OCI-LY7 (cell line): ENCODE measurements around the gene KCNT1. TPM values are rescaled to one million over a fixed set of nuclear protein-coding genes. Genes with fewer than 3 reads are reported as not detected.

Experiments used
- BruUV-seq: library from RNA; stranded (reverse); fragments of 400-500 nt; replicated peaks from 2 replicates; lab custom pipeline; 2021; lab: Mats Ljungman, UMichigan
- CTCF ChIA-PET: fragments of 300-600 bp; sonication (Branson Sonifier 250); formaldehyde crosslinking; loops from one replicate; lab custom pipeline; 2022; ENCODE audit warnings: antibody characterized with exemption; ENCODE audit not compliant: unreplicated experiment; lab: Charles Lee
- POLR2A ChIA-PET: fragments of 300-600 bp; sonication (Branson Sonifier 250); formaldehyde crosslinking; loops from one replicate; lab custom pipeline; 2022; ENCODE audit warnings: antibody characterized with exemption; lab: Charles Lee
- DNase-seq: peaks from one replicate; pipeline ENCODE4 v3.0.0-alpha.2; 2015; ENCODE audit warnings: low spot score
- H2AFZ ChIP-seq: fragments of 200-600 bp; sonication (generic), shearing (Covaris generic); 2 replicates; pipeline ENCODE4 v1.6.1; 2014; ENCODE audit warnings: mild to moderate bottlenecking, antibody characterized with exemption, low read length, moderate library complexity
- H3K27ac ChIP-seq: fragments of 200-600 bp; sonication (generic); 2 replicates; pipeline ENCODE4 v1.5.1; 2014; ENCODE audit warnings: mixed run types, low read depth, mild to moderate bottlenecking, moderate library complexity, low read length, inconsistent platforms; ENCODE audit not compliant: poor library complexity, severe bottlenecking
- H3K36me3 ChIP-seq: fragments of 200-600 bp; sonication (generic); 2 replicates; pipeline ENCODE4 v1.6.1; 2014; ENCODE audit warnings: mild to moderate bottlenecking, antibody characterized with exemption, low read length, moderate library complexity, mixed read lengths; ENCODE audit not compliant: insufficient read depth
- H3K4me1 ChIP-seq: fragments of 200-600 bp; sonication (generic); 2 replicates; pipeline ENCODE4 v1.5.1; 2014; ENCODE audit warnings: mild to moderate bottlenecking, low read length; ENCODE audit not compliant: insufficient read depth, poor library complexity, severe bottlenecking
- H3K4me2 ChIP-seq: fragments of 200-600 bp; sonication (generic); 2 replicates; pipeline ENCODE4 v1.6.1; 2014; ENCODE audit warnings: mild to moderate bottlenecking, low read length
- H3K4me3 ChIP-seq: fragments of 200-600 bp; sonication (generic); 2 replicates; pipeline ENCODE4 v1.5.1; 2014; ENCODE audit warnings: mild to moderate bottlenecking, low read depth, low read length; ENCODE audit not compliant: poor library complexity, severe bottlenecking
- H3K79me2 ChIP-seq: fragments of 200-600 bp; sonication (generic); 2 replicates; pipeline ENCODE4 v1.6.1; 2016; ENCODE audit warnings: low read depth, mild to moderate bottlenecking, low read length, moderate library complexity, mixed read lengths; ENCODE audit not compliant: insufficient read depth
- H3K9me2 ChIP-seq: fragments of 200-600 bp; sonication (generic); 2 replicates; pipeline ENCODE4 v1.6.1; 2016; ENCODE audit warnings: mild to moderate bottlenecking, low read length, mixed read lengths; ENCODE audit not compliant: insufficient read depth
- H3K9me3 ChIP-seq: fragments of 200-600 bp; sonication (generic); 2 replicates; pipeline ENCODE4 v1.6.1; 2014; ENCODE audit warnings: mild to moderate bottlenecking, mixed run types, low read length, mixed read lengths
- H4K20me1 ChIP-seq: fragments of 200-600 bp; sonication (generic); 2 replicates; pipeline ENCODE4 v1.6.1; 2014; ENCODE audit warnings: mild to moderate bottlenecking, antibody characterized with exemption, low read length, moderate library complexity, mixed read lengths; ENCODE audit not compliant: insufficient read depth
- CTCF ChIP-seq: fragments of 200-600 bp; sonication (generic); conservative IDR thresholded peaks from 2 replicates; pipeline ENCODE4 v1.5.1; 2014; ENCODE audit warnings: mild to moderate bottlenecking, antibody characterized with exemption, low read length, moderate library complexity, mixed read lengths
- EZH2phosphoT487 ChIP-seq: fragments of 200-600 bp; sonication (generic); IDR thresholded peaks from 2 replicates; pipeline ENCODE4 v1.6.1; 2018; ENCODE audit warnings: low read depth, borderline replicate concordance, mild to moderate bottlenecking, mixed run types, antibody characterized with exemption, low read length, moderate library complexity, mixed read lengths
- intact Hi-C: fragments of 100-400 bp; cut with micrococcal nuclease; formaldehyde crosslinking; loops from one replicate; pipeline ENCODE4 v1.10.0; 2022; ENCODE audit not compliant: unreplicated experiment
- total RNA-seq, 2 experiments: library from RNA; depleted of rRNA in 1 of 2; stranded (reverse); fragments of >200 nt in 1 of 2; shearing (Covaris generic) in 1 of 2; gene quantifications; 2 replicates each; pipeline ENCODE4 v1.2.3, GENCODE V29; 2014 to 2022

Gene KCNT1
- total RNA-seq, 2 experiments from 2014 or later = not detected

GRCh38 chr9:135765416-135765815, 63.4 kb downstream of the KCNT1 start:
- H3K9me2 ChIP-seq = no peaks in the 10 kb centered on the region
- ChIA-PET POLR2A (no interaction called here), CTCF (no interaction called here)
- H3K27ac ChIP-seq = no peak overlapping the region
- no peaks in the 10 kb centered on the region for H3K36me3 ChIP-seq
- DNase-seq = no peak
- intact Hi-C loops = no loop called here
- H2AFZ ChIP-seq = no peak overlapping the region
- BruUV-seq = no TSS peak
- H4K20me1 ChIP-seq = no peaks in the 10 kb centered on the region
- TF ChIP-seq CTCF (no peak), EZH2phosphoT487 (no peak)
- H3K79me2 ChIP-seq = no peaks in the 10 kb centered on the region
- H3K4me2 ChIP-seq = no peak overlapping the region
- no peak overlapping the region for H3K4me3 ChIP-seq
- H3K9me3 ChIP-seq = no peaks in the 10 kb centered on the region
- no peaks in the 10 kb centered on the region for H3K4me1 ChIP-seq

- no peaks in the 10 kb centered on the region for H3K4me1 ChIP-seq
- no peak overlapping the region for H2AFZ ChIP-seq
- POLR2A ChIA-PET = no interaction called here
- H3K27ac ChIP-seq = no peak overlapping the region
- CTCF ChIA-PET = no interaction called here
- no peaks in the 10 kb centered on the region for H3K9me3 ChIP-seq
- no peak for TF ChIP-seq CTCF
- no peak for TF ChIP-seq EZH2phosphoT487
- no peak overlapping the region for H3K4me3 ChIP-seq
- no peak for DNase-seq
- no peak overlapping the region for H3K4me2 ChIP-seq
- no peaks in the 10 kb centered on the region for H3K79me2 ChIP-seq
- H3K9me2 ChIP-seq = no peaks in the 10 kb centered on the region
- H3K36me3 ChIP-seq = no peaks in the 10 kb centered on the region
- no TSS peak for BruUV-seq
- H4K20me1 ChIP-seq = no peaks in the 10 kb centered on the region
- intact Hi-C loops = no loop called here
Observed at GRCh38 chr9:135766251-135766650, 64.3 kb downstream of the KCNT1 start.

GRCh38 chr9:135766707-135767106, 64.7 kb downstream of the KCNT1 start:
- no peak for TF ChIP-seq CTCF
- no peaks in the 10 kb centered on the region for H3K79me2 ChIP-seq
- DNase-seq = no peak
- no peak overlapping the region for H3K27ac ChIP-seq
- H3K4me2 ChIP-seq = no peak overlapping the region
- no peaks in the 10 kb centered on the region for H3K36me3 ChIP-seq
- POLR2A ChIA-PET = no interaction called here
- H3K9me3 ChIP-seq = no peaks in the 10 kb centered on the region
- no peak overlapping the region for H2AFZ ChIP-seq
- H3K4me3 ChIP-seq = no peak overlapping the region
- CTCF ChIA-PET = no interaction called here
- no peaks in the 10 kb centered on the region for H3K9me2 ChIP-seq
- H3K4me1 ChIP-seq = no peaks in the 10 kb centered on the region
- no peaks in the 10 kb centered on the region for H4K20me1 ChIP-seq
- BruUV-seq = no TSS peak
- intact Hi-C loops = no loop called here
